Upper lobe of left lung (tissue), 4 donors: ENCODE measurements around the gene NUP98.

Experiments used
- CTCF ChIP-seq, 6 experiments: fragments of 450-650 bp in 4 of 6; fragments of 200-600 bp in 2 of 6; sonication (generic) in 2 of 6; IDR thresholded peaks; one replicate each; pipeline ENCODE4 v1.5.1; 2016 to 2019; ENCODE audit warnings: antibody characterized with exemption in 6 of 6
- POLR2A ChIP-seq, 4 donors: fragments of 450-650 bp; IDR thresholded peaks; one replicate each; pipeline ENCODE4 v1.5.1; 2016 to 2017; ENCODE audit warnings: antibody characterized with exemption in 4 of 4, mild to moderate bottlenecking in 2 of 4
- POLR2AphosphoS5 ChIP-seq, 2 donors: sonication (generic); formaldehyde crosslinking; IDR thresholded peaks; one replicate each; pipeline ENCODE4 v1.5.1; 2017; ENCODE audit warnings: antibody characterized with exemption in 2 of 2

- TF ChIP-seq POLR2AphosphoS5 (IDR thresholded peaks at IDR 0.05): no peak
- TF ChIP-seq CTCF (IDR thresholded peaks at IDR 0.05): no peak
- no peak for TF ChIP-seq POLR2A (IDR thresholded peaks at IDR 0.05)
Measured at GRCh38 chr11:3709977-3710376, 87.4 kb downstream of the NUP98 start.
